OCI-LY7 (cell line): ENCODE measurements around the gene FAM72A.
"Not testable (repeated sequence)": the region's sequence is repeated elsewhere in the genome, so short reads cannot be mapped to it uniquely, and the experiment has no call there.

Experiments
- EZH2phosphoT487 ChIP-seq: fragments of 200-600 bp; sonication (generic); IDR thresholded peaks from 2 replicates; pipeline ENCODE4 v1.6.1; 2018; ENCODE audit warnings: low read depth, borderline replicate concordance, mild to moderate bottlenecking, mixed run types, antibody characterized with exemption, low read length, moderate library complexity, mixed read lengths
- TF ChIP-seq, protein P1 (sequence below): fragments of 200-600 bp; sonication (generic); conservative IDR thresholded peaks from 2 replicates; pipeline ENCODE4 v1.5.1; 2014; ENCODE audit warnings: mild to moderate bottlenecking, antibody characterized with exemption, low read length, moderate library complexity, mixed read lengths

GRCh38 chr1:206174182-206174868 is 28.3 kb downstream of the FAM72A start:
- TF ChIP-seq, protein P1, sequence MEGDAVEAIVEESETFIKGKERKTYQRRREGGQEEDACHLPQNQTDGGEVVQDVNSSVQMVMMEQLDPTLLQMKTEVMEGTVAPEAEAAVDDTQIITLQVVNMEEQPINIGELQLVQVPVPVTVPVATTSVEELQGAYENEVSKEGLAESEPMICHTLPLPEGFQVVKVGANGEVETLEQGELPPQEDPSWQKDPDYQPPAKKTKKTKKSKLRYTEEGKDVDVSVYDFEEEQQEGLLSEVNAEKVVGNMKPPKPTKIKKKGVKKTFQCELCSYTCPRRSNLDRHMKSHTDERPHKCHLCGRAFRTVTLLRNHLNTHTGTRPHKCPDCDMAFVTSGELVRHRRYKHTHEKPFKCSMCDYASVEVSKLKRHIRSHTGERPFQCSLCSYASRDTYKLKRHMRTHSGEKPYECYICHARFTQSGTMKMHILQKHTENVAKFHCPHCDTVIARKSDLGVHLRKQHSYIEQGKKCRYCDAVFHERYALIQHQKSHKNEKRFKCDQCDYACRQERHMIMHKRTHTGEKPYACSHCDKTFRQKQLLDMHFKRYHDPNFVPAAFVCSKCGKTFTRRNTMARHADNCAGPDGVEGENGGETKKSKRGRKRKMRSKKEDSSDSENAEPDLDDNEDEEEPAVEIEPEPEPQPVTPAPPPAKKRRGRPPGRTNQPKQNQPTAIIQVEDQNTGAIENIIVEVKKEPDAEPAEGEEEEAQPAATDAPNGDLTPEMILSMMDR = not testable (repeated sequence)
- not testable (repeated sequence) for TF ChIP-seq EZH2phosphoT487
